ENCODE data around the gene HBG1.

HBG1 gene

DNA sequence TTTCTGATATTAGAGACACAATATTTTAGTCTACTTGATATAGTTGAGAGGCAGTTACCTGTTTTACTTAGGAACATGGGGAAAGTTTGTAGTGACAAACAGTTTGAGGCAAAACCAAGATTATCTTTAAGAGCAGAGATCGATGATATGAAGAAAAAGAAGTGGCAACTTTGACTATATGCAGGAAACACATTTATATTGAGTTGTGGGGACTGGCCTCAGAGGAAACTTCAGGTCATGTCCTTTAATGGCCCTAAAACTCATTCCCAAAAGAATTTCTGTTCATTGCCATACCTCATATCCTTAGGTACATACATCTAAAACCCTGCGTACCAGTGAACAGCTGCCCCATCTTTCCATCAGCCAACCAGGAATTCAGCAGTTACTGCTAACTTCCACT lies 4.5 kb downstream of the HBG1 start:
- no peak for DNase-seq

DNA sequence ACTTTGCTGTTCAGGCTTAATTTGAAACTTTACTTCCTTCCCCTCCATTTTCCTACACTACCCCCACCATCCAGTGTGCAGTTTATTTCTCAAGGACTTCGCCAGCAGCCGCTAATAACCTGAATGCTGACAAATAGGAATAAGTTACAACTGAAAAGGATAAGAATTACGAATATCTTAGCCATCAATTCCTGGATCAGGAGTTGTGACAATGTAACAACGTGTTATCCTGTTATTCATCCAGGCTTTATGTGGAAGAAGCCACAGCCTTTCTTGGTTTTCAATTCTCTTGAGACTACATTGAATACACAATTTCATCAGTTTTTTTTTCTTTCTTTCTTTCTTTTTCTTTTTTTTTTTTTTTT lies 5.9 kb downstream of the HBG1 start:
- DNase-seq = no peak

DNA sequence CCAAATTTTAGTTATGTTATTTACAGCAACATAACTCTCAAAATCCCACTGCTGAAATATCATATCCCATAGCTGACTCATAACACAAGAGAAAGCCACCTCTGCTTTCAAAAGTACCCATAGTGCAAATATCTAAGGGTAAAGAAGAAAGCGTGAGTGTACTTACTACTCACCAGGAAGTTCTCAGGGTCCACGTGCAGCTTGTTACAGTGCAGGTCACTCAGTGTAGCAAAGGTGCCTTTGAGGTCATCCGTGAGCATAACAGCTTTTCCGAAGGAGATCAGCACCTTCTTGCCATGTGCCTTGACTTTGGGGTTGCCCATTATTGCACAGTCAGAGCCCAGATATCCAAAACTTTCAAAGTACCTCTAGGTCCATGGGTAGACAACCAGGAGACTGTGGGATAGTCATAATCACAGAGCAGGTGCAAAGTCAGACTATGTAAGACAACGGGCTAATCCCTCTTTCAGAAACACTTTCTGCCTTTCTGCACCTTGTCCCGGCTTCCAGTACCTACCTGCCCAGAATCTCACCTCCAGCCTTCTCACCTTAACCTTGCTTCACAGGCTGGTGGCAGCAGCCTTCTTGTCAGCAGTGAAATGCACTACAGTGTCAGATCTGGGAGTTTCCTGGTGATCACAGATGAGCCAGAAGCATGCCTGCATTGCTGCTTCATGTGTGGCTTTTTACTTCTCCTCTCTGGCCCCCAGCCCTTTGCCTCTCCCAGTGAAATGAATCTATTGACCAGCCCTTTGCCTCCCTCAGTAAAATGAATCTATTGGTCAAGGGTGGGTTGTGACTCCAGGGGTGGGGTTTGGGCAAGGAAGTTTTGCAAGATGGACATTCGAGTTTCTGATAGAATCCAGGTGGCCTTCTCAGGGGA lies 6.5 kb downstream of the HBG1 start:
- DNase-seq = no peak

DNA sequence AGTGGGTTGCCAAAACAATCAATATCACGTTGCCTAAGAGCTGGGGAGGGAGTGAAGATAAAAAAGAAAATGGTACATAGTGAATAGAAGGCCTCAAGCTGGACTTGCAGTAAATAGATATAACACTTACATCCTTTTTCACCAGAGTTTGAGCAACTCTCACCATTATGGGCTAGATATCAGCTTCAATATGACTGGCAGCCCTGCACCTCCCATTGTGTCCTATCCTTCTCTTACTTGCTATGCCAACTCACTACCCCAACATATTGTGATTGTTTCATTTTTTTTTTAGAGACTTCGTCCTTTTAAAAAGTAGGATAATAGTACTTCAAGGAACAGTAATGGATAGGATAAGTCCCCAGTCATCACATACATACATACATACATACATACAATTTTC lies 7.4 kb downstream of the HBG1 start:
- no peak for DNase-seq

DNA sequence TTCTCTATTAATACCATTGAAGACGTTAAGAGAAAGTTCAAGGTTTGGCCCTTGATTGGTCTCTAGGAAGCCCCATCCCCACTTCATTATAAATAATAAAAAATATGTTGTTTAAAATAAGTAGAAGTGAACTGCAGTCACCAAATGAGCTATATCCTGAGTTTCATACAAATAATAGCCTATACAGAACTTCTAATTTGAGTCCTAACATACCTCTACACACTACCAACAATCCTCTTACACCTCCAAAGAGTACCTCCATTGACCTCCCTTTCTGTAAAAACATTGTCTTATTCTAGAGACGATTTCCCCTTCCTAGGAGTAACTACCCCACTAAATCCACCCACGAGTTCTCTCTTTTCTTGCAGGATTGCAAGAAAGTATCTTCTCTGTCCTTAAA lies 8.2 kb downstream of the HBG1 start:
- DNase-seq = no peak

DNA sequence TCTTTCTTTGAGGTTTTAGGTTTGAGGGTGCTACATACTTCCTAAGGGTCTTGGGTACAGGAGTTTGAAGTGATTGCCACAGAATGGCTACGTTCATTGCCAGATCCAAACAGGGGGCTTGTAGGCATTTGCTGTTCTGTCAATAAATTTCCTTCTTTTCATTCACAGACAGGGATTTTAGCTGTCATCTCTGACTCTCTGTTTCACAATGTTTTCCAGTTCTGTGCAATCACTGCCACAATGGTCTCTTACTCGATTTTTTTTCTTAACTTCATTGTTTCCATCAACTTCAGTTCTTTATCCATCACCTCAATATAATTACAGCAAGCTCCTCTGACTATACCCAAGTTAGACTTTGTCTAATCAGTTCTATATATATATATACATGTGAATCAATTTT lies 9.2 kb downstream of the HBG1 start:
- no peak for DNase-seq

DNA sequence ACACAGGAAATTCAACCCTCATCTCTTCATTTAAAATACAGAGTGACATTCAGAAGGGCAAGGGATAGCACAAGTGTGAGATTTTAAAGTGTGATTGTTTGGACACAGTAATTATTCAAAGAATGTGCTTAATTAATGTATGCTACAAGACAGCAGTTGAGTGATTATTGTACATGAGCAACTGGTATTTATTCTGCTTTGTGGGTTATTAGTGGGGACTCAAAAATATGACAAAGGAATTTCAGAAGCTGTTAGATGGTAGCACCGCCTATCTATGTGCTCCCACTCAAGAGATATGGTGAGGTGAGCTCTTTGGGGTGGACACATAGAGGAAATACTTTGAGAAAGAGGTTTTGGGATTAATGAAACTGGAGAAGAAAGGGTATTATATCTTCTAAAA lies 9.6 kb downstream of the HBG1 start:
- DNase-seq = no peak

DNA sequence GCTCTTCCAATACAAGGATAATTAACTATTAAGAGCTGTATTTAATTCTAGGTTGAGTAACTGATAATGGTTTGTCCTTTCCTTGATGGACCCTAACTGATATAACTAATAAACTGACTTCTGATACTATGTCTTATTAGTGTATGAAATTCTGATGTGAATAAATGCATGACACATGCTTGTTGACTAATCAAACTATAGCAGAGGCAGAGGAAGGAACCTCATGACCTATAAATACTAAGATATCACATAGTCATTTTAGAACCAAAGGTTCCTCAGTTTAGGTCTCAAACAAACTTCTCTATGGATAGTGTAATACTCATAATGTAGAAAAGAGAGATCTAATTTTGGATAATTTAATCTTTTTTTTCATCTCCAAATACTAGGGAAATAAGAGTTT lies 10.6 kb downstream of the HBG1 start:
- DNase-seq = no peak

DNA sequence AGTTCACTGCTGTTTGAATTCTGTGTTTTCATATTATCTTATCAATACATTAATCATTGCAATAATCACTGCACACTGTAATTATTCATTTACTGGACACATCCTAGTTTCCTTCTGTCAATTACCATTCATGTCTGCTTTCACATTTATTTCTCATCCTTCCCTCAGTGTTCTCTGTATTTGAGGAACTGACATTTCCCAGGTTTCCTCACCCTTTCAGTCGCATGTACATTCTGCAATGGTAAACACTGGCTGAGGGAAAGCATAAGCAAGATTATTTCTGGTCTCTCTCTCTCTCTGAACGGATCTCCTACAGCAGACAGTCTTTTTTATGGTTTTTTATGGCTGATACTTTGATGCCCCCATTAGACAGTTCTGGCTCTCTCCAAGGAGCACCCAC lies 11.2 kb downstream of the HBG1 start:
- no peak for DNase-seq

DNA sequence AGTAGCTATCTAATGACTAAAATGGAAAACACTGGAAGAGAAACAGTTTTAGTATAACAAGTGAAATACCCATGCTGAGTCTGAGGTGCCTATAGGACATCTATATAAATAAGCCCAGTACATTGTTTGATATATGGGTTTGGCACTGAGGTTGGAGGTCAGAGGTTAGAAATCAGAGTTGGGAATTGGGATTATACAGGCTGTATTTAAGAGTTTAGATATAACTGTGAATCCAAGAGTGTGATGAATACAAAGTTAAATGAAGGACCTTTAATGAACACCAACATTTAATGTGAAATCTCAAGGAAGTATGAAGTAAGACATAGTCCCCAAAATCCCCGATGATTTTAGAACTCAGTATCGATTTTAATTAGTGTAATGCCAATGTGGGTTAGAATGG lies 12.2 kb downstream of the HBG1 start:
- no peak for DNase-seq

DNA sequence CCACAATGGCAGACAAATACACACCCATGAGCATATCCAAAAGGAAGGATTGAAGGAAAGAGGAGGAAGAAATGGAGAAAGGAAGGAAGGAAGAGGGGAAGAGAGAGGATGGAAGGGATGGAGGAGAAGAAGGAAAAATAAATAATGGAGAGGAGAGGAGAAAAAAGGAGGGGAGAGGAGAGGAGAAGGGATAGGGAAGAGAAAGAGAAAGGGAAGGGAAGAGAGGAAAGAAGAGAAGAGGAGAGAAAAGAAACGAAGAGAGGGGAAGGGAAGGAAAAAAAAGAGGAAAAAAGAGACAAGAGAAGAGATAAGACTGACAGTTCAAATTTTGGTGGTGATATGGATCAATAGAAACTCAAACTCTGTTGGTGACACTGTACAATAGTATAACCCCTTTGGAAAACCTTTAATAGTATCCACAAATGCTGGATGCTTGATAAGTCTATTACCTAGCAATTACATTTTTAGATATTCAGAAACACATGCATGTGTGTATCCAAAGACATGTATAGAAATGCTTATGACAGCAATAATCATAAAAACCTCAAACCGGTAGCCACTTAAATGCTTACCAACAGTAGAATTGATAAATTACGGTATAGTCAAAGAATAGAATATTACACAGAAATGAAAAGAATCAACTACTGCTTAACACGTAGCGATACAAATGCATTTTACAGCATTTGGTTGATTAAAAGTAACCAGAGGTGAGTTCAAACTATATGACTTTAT lies 14.1 kb downstream of the HBG1 start:
- DNase-seq = no peak

DNA sequence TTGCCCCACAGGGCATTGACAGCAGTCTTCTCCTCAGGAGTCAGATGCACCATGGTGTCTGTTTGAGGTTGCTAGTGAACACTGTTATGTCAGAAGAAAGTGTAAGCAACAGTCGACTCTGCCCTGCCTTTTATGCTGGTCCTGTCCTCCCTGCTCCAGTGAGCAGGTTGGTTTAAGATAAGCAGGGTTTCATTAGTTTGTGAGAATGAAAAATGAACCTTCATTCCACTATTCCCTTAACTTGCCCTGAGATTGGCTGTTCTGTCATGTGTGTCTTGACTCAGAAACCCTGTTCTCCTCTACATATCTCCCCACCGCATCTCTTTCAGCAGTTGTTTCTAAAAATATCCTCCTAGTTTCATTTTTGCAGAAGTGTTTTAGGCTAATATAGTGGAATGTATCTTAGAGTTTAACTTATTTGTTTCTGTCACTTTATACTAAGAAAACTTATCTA lies 15.2 kb downstream of the HBG1 start, which contains the start of gene HBD:
Gene HBD (minus strand): TSS at position 103 of the 454 bp plus-strand sequence. CDS start 50 bp downstream, at position 53.
- DNase-seq = no peak

DNA sequence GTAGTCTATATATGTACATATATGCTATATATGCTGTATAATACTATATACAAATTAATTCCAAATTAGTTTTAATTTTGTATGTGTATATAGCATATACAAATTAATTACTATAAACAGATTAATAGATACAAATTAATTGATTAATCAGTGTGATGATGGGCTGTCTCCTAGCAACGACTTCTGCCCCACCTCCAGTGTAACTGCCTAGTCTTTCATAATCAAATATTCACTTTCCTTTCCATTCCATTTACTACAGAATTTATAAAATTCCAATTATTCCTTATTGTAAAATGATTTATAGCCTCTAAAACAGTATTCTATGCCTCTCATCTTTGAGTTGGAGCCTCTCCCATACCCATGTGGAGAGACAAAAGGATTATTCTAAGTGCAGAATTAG lies 16.4 kb downstream of the HBG1 start:
- DNase-seq = no peak

DNA sequence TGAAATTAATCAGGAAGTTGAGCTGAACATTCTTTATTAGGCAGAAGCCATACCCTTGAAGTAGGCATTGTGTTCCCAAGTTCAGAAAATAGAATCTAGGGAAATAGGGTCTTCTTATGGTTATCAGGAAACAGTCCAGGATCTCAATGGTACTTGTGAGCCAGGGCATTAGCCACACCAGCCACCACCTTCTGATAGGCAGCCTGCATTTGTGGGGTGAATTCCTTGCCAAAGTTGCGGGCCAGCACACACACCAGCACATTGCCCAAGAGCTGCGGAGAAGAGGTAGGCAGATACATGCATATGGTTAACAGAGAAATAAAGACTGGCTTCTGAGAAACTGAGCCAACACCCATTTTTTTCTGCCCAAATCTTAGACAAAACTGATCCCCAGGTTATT lies 16.8 kb downstream of the HBG1 start:
- DNase-seq = no peak

DNA sequence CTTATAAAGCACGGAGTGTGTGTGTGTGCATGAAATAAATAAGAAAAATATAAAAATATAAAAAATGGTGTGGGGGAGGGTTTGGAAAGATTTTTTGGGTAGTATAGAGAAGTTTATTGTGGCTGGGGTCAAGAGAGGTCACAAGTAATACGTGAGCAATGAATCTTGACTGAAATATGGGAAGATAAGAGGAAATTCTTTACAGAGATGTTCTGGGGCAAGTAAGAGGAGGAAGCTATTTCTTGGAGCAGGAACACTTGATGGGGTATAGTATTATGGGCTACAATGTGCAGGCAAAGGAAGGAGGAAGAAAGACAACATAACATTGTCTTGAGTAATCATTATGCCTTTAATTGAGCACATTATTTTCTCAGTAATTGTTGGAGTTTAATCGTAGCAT lies 17.5 kb downstream of the HBG1 start:
- DNase-seq = no peak

DNA sequence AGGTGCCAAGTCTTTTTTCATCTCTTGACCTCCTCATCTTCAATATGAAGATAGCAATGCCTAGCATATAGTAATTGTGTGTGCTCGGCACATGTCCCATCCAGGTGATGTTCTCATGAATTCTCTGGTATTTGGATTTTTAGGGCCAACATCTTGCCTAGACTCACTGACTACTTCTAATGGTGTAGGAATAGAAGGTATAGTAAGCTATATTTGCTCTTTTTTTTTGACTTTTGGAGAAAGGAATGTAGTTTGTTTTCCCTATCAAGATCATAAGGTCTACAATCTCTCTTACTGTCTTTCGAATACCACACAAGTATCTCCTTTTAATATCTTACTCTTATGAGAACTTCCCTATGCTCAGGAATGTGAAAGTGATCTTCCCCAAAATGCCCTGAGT lies 18.5 kb downstream of the HBG1 start:
- no peak for DNase-seq

DNA sequence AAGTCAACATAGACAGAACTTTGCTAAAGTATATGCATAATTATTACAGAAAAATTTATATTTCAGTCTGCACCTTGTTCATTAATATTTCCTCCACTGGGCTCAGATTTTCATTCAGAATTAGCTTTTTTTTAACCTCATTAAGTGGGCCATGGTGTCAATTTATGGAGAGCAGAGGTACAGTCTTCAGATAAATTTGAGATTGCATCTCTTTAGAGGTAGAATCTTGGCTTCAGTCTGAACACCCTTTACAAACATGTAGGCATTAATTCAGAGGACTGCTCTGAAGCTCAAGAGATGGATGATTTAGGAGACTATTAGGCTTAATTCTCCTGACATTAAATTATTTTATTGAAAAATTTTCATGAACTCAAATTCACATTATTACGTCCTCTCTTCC lies 19.4 kb downstream of the HBG1 start:
- DNase-seq = no peak

DNA sequence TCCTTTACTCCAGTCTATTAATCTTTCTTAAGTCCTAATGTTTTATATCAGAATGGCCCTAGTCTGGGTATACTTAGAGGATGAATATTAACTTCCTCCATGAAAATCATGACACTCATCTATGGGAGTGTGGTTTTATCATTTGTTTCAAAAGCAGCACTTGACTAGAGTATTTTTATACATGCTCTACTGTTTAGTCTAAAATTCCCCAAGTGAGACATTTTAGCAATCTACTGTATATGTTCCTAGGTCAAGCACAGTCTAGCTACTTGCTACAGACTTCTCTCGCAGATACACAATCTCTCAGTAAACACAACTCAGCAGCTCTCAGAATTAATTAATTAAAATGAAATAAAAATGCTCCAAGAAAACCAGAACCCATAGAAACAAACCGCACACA lies 19.9 kb downstream of the HBG1 start:
- no peak for DNase-seq

DNA sequence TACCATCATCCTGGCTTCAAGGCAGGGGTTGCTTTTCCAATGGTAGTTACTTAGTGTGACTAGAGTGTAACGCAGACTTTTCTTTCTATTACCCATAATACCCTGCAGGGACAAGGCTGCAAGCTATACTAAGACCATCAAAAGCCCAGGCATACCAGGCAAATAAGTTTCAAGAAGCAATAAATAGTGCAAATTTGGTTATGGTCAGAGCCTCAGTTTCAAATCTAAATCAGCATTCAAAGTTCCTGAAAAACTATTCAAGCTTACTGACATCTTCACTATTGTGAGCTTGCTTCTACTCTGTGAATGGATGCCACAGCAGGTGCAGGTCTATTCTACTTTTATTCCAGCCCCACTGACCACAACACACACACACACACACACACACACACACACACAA lies 20.3 kb downstream of the HBG1 start:
- no peak for DNase-seq

DNA sequence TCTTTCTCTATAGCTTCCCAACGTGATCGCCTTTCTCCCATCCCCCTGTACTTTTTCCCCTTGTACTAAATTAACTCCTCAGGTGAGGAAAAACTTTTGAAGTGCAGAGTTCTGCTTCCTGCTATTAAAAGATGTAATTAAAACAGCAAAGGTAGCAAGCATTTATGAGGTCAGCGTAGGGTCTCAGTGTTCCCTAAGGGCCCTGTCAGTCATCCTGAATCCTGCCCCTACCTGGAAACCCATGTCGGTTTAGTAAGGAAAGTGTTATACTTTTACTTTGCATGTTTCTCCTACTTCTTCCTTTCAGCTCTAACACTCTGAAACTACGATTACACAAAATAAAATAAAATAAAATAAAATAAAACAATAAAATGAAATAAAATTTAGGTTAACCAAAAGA lies 21.5 kb downstream of the HBG1 start:
- DNase-seq = no peak

DNA sequence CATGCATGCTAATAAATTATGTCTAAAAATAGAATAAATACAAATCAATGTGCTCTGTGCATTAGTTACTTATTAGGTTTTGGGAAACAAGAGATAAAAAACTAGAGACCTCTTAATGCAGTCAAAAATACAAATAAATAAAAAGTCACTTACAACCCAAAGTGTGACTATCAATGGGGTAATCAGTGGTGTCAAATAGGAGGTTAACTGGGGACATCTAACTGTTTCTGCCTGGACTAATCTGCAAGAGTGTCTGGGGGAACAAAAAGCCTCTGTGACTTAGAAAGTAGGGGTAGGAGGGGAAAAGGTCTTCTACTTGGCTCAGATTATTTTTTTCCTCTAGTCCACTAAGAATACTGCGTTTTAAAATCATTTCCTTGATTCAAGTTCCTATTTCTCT lies 22.0 kb downstream of the HBG1 start:
- no peak for DNase-seq

DNA sequence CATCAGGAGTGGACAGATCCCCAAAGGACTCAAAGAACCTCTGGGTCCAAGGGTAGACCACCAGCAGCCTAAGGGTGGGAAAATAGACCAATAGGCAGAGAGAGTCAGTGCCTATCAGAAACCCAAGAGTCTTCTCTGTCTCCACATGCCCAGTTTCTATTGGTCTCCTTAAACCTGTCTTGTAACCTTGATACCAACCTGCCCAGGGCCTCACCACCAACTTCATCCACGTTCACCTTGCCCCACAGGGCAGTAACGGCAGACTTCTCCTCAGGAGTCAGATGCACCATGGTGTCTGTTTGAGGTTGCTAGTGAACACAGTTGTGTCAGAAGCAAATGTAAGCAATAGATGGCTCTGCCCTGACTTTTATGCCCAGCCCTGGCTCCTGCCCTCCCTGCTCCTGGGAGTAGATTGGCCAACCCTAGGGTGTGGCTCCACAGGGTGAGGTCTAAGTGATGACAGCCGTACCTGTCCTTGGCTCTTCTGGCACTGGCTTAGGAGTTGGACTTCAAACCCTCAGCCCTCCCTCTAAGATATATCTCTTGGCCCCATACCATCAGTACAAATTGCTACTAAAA lies 22.8 kb downstream of the HBG1 start, which contains the start of gene HBB:
Gene HBB (minus strand): TSS at position 340 of the 579 bp plus-strand sequence. CDS start 50 bp downstream, at position 290.
- no peak for DNase-seq

DNA sequence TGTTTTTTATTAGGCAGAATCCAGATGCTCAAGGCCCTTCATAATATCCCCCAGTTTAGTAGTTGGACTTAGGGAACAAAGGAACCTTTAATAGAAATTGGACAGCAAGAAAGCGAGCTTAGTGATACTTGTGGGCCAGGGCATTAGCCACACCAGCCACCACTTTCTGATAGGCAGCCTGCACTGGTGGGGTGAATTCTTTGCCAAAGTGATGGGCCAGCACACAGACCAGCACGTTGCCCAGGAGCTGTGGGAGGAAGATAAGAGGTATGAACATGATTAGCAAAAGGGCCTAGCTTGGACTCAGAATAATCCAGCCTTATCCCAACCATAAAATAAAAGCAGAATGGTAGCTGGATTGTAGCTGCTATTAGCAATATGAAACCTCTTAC lies 24.2 kb downstream of the HBG1 start:
- DNase-seq = no peak
